Esophagus mucosa (tissue), 1 donor: ENCODE measurements around the gene AMZ1. TPM values are rescaled to one million over a fixed set of nuclear protein-coding genes. Genes with fewer than 3 reads are reported as not detected.

ENCODE experiments used
- ATAC-seq: fragments of 200-7000 bp; cut with Tn5 transposase; one replicate; pipeline ENCODE4 v1.9.1; 2020
- total RNA-seq: library from RNA; stranded (reverse); gene quantifications from one replicate; pipeline ENCODE4 v1.2.4, GENCODE V29; 2023
- donor health status: DM: yes; HTN: yes; CAD: no.

The AMZ1 gene
- total RNA-seq, 1 donor from 2014 or later = 0.12 TPM

DNA sequence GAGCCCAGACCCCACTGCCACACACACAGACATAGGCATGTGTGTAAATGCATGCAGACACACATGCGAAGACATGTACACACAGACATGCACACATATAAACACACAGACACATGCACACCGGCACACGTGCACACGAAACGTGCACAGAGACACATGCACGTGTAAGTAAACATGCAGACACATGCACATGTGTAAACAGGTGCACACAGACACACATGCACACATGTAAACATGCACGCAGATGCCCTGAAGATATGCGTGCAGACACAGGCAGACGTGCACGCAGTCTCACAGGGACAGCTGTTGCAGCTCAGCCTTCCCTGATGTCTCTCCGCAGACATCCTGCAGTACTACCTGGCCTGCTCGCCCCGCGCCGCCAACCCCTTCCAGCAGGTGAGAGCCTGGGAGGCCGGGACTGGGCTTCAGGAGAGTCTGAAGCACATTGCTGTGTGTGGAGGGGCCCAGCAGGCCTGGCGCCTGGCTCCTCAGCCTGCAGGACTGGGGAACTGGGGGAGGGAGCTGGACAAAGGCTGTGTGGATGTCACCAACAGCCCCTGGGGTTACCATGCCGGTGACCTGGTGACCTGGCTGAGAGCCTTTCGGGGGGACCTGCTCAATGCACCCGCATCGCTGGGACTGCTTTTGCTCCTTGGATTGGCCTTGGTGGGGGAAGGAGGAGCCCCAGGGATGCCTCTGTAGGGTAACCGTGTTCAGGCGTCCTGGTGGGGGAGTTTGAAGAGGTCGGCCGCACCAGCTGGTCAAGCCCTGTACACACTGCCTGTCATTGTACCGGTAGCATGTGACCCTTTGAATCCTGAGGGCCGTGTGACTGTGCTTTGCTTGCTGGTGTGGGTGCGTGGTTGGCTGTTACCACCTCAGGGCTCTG is 35.9 kb upstream of the AMZ1 start:
- no peak for ATAC-seq

DNA sequence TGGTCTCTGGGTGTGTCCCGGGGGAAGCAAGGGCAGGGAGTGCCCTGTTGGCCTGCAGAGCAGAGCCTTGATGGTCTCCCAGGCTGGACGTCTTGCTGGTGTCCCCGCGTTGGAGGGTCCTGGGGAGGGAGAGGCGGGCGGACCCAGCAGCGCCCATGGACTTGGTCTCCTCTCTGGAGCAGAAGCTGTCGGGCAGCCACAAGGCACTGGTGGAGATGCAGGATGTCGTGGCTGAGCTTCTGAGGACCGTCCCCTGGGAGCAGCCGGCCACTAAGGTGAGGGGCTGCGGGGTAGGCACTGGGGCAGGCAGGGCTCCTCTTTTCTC is 35.3 kb upstream of the AMZ1 start:
- ATAC-seq = no peak

GRCh38 chr7:2654059-2654458 is 33.9 kb upstream of the AMZ1 start:
- no peak for ATAC-seq

- ATAC-seq = no peak
Measured at GRCh38 chr7:2655870-2656614, 32.0 kb upstream of the AMZ1 start.

DNA sequence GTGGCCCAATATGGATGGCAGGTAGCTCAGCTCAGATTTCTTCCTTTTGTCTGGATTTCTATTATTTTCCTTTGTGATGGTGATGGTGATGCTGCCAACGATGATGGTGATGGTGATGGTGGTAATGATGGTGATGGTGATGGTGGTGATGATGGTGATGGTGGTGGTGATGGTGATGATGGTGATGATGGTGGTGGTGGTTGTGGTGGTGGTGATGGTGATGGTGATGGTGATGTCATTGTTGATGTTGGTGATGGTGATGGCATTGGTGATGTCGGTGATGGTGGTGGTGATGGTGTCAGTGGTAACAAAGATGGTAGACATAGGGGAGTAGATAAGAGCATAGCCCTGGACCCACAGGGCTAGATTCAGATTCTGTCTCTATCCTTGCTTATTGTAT is 30.8 kb upstream of the AMZ1 start:
- no peak for ATAC-seq

DNA sequence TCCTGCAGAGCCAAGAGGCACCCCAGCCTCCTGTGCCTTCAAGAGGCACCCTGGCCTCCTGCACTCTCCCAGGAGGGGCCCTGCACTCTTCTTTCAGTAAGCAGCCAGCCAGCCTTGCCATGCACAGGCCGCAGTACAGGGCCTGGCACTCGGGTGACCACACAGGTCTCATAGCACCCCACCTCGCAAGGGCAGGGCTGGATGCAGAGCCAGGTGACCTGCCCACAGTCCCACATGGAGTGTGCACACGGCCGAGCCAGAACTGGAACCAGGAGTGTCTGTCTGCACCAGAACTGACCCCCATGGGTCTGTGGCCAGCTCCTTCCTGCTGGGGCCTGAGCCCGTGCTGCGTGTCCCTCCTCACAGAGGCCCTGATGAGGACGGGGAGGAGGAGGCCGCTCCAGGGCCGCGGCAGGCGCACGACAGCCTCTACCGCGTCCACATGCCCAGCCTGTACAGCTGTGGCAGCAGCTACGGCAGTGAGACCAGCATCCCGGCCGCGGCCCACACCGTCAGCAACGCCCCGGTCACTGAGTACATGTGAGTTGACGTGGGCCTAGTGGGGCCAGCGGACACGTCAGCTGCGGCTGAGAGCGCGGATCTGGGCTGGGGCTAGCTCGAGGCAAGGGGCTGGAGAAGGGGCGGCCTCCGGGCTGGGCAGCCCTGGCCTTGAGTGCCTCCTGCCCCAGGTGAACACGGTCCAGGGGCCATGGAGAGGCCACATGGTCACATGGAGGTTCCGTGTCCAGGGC is 29.9 kb upstream of the AMZ1 start:
- ATAC-seq = no peak

DNA sequence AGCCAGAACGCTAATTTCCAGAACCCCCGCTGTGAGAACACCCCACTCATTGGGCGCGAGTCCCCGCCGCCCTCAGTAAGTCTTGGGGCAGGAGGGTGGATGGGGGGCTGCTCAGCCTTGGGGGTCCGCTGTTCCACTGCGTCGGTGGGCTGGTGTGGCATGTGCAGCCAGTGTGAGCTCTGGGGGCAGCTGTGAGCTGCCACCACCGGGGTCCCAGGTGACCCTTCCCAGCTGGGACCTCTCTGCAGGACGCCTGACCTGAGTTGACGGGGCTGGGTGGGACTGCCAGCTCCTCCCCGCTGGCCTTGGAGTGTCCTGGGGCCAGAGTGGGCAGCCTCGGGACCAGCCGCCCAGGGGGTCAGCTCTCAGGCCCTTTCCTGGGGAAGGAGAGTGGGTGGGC is 29.1 kb upstream of the AMZ1 start:
- no peak for ATAC-seq

DNA sequence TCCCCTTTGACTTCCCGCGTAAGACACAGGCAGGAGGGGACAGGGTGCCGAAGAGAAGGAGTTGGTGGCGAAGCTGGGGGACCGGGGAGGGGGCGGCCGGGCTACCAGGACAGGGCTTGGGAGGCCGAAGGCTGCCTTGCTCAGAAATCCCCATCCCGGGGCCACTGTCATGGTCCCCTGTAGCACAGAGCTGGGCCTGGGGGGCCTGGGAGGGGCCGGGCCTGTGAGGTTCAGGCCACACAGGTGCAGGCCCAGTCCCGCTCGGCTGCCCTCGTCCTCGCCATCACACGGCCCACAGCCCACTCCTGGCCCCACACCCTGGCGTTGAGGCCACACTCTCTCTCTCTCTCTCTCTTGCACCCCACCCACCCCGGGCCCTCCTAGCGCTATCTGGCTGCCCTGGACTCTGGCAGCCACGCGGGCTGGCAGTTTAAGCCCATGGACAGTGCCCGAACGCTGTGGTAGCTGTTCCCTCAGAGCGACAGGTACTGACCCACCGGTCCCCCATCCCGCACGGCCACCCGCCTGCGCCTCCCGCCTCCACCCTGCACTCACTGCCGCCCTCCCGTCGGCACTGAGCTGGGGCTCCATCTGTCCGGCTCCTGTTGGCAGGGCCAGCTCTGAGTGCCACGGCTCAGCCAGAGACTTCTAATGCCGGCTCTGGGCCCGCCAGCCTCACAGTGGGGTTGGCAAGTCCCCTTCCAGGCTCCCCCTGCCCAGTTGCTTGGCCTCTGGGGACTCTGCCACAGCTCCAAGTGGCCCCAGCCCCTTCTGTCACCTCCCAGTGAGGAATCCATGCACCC is 28.2 kb upstream of the AMZ1 start:
- ATAC-seq = no peak

- ATAC-seq = no peak
Measured at GRCh38 chr7:2660359-2661095, 27.5 kb upstream of the AMZ1 start.

DNA sequence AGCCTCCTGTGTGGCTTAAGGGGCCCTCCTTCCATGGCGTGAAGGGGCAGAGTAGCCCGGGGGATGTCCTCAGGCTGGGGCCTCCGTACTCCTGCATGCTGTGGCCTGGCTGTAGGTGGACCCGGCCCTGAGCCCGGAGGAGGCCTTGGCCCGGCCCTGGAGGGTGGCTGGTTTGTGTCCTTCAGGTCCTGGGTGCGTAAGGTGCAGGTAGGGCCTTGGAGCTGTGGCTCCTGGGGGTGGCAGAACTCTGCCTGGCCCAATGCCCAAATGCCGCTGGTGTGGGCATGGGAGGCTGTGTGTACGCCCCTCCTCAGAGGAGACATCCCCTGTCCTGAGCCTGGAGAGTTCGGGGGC is 26.9 kb upstream of the AMZ1 start:
- no peak for ATAC-seq

GRCh38 chr7:2661602-2662272 is 26.3 kb upstream of the AMZ1 start:
- ATAC-seq = no peak

DNA sequence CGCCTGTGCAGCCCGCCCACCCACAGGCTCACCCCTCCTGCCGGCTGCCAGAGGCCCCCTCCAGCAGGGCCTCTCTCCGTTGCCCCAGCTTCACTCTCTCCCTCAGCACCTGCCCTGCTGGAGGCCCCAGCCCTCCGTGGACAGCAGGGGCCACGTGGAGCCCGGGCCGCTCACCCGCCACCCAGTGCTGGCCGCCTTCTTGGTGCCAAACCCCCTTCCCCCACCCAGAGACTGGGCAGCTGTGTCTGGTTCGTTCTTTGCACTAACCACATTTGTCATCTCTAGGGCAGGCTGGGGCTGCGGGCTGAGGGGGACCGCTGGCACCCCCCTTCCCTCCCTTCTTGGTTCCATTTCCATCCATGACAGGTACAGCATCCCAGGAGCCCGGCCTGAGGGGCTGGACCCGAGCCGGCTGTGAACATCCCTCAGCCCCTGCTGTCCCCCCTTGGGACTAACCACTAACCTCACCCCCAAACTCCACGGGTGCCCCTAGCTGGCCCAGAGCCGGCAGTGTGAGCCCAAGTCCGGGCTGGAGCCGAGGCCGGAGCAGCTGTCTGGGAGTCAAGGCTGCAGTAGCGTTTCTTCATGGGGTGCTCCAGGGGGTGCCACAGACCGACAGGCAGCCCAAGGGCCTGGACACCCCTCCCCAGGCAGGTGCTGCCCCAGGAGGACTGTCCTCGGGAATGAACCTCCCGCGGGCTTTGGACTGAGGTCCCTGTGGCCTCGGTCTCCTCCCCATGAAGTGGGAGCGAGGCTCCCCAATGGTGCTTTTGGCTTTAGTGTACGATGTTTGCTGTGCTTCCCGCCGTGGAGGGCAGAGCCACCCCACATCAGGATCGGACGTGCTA is 25.5 kb upstream of the AMZ1 start:
- no peak for ATAC-seq

- peak; percentile 43 for ATAC-seq
Measured at GRCh38 chr7:2663121-2663886, 24.7 kb upstream of the AMZ1 start.

GRCh38 chr7:2663960-2664359 is 24.0 kb upstream of the AMZ1 start:
- ATAC-seq = no peak

GRCh38 chr7:2665359-2665791 is 22.6 kb upstream of the AMZ1 start:
- ATAC-seq = no peak

GRCh38 chr7:2666155-2666554 is 21.8 kb upstream of the AMZ1 start:
- ATAC-seq = no peak

- ATAC-seq = no peak
Measured at GRCh38 chr7:2666588-2667250, 21.3 kb upstream of the AMZ1 start.

- no peak for ATAC-seq
Measured at GRCh38 chr7:2667843-2668242, 20.2 kb upstream of the AMZ1 start.

DNA sequence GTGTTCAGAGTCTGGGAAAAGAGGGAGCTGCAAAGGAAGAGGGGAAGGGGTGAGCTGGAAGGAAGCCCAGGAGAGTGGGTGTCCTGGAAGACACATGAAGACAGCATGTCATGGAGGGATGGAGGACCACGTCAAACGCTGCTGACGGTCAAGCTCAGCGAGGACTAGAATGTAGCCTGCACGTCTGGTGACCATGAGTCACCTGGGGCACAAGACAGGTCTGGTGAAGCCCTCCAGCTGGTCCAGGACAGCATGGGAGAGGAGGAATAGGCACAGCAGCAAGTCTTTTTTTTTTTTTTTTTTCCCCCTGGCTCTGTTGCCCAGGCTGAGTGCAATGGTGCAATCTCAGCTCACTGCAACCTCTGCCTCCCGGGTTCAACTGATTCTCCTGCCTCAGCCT is 19.6 kb upstream of the AMZ1 start:
- ATAC-seq = no peak
